GM12878 (cell line): Measurements from ENCODE around the gene SLC23A2. TPM values are rescaled to one million over a fixed set of nuclear protein-coding genes. Genes with fewer than 3 reads are reported as not detected.

ENCODE experiments used
- ATAC-seq: fragments of 200-7000 bp; cut with Tn5 transposase; 3 replicates; pipeline ENCODE4 v1.9.1; 2020; ENCODE audit warnings: mild to moderate bottlenecking, moderate library complexity
- BruUV-seq: library from RNA; stranded (reverse); fragments of 400-500 nt; replicated peaks from 2 replicates; lab custom pipeline; 2021; lab: Mats Ljungman, UMichigan
- CTCF ChIA-PET: fragments of 300-600 bp; sonication (Branson Sonifier 250); formaldehyde crosslinking; extraction: SDS; loops from one replicate; lab custom pipeline; 2021; ENCODE audit warnings: inconsistent platforms; lab: Yijun Ruan, JAX
- POLR2A ChIA-PET: fragments of 350-600 bp; formaldehyde crosslinking; extraction: SDS; loops from one replicate; lab custom pipeline; 2021; ENCODE audit warnings: inconsistent platforms; lab: Charles Lee
- RAD21 ChIA-PET: fragments of 300-600 bp; sonication (Branson Sonifier 250); formaldehyde crosslinking; loops from one replicate; lab custom pipeline; 2023; ENCODE audit warnings: antibody characterized with exemption; ENCODE audit not compliant: unreplicated experiment; lab: Charles Lee
- SMC1A ChIA-PET: fragments of 300-600 bp; sonication (Branson Sonifier 250); formaldehyde crosslinking; loops from one replicate; lab custom pipeline; 2023; ENCODE audit not compliant: unreplicated experiment, uncharacterized antibody; lab: Charles Lee
- DNase-seq: peaks from one replicate; pipeline ENCODE4 v3.0.0-alpha.2; 2011; ENCODE audit warnings: low read depth, low spot score
- FAIRE-seq: peaks from 3 replicates; lab custom pipeline; 2011; peaks lifted over from hg19 to GRCh38; lab: Jason Lieb, UNC
- H2AFZ ChIP-seq: 2 replicates; pipeline ENCODE4 v1.6.0; 2011; ENCODE audit warnings: low read depth, low read length, control low read depth; ENCODE audit not compliant: control insufficient read depth
- H3K27ac ChIP-seq: 2 replicates; pipeline ENCODE4 v1.5.1; 2011; ENCODE audit warnings: control low read depth; ENCODE audit not compliant: control insufficient read depth, insufficient read depth
- H3K27me3 ChIP-seq, 2 experiments: replicated peaks in 1 of 2; 2 replicates each; pipeline versions ENCODE4 v1.6.0 to v1.6.1; 2011; ENCODE audit warnings: low read length in 1 of 2; ENCODE audit not compliant: control insufficient read depth in 2 of 2, insufficient read depth in 2 of 2
- H3K36me3 ChIP-seq, 2 experiments: 2 replicates each; pipeline ENCODE4 v1.5.1; 2011; ENCODE audit warnings: low read length in 1 of 2; ENCODE audit not compliant: control insufficient read depth in 2 of 2, insufficient read depth in 2 of 2
- H3K4me1 ChIP-seq: 2 replicates; pipeline ENCODE4 v1.6.1; 2011; ENCODE audit warnings: mild to moderate bottlenecking, low read length, moderate library complexity, mixed read lengths; ENCODE audit not compliant: control insufficient read depth, insufficient read depth
- H3K4me2 ChIP-seq: 2 replicates; pipeline ENCODE4 v1.6.0; 2011; ENCODE audit warnings: control low read depth; ENCODE audit not compliant: control insufficient read depth, insufficient read depth
- H3K4me3 ChIP-seq: fragments of 200-600 bp; sonication (generic); 2 replicates; pipeline ENCODE4 v1.5.1; 2016
- H3K79me2 ChIP-seq: 2 replicates; pipeline ENCODE4 v1.6.0; 2011; ENCODE audit warnings: low read length; ENCODE audit not compliant: control insufficient read depth, insufficient read depth
- H3K9ac ChIP-seq: 2 replicates; pipeline ENCODE4 v1.8.0; 2011; ENCODE audit warnings: low read length, control low read depth, mixed read lengths; ENCODE audit not compliant: control insufficient read depth, insufficient read depth
- H3K9me3 ChIP-seq: replicated peaks from 3 replicates; pipeline ENCODE4 v1.5.1; 2011; ENCODE audit warnings: mild to moderate bottlenecking, low read length; ENCODE audit not compliant: control insufficient read depth, insufficient read depth
- H4K20me1 ChIP-seq: 2 replicates; pipeline ENCODE4 v1.6.0; 2011; ENCODE audit not compliant: control insufficient read depth, insufficient read depth
- EGR1 ChIP-seq, 2 experiments: IDR thresholded peaks; 1 replicate in 1 of 2; 2 replicates in 1 of 2; pipeline ENCODE4 v1.6.1; 2011 to 2012; ENCODE audit warnings: low read depth in 2 of 2, low read length in 2 of 2, borderline replicate concordance in 1 of 2, mild to moderate bottlenecking in 1 of 2, moderate library complexity in 1 of 2
- EP300 ChIP-seq, 2 experiments: fragments of 150-350 bp in 1 of 2; IDR thresholded peaks; 2 replicates each; pipeline ENCODE4 v1.6.1; 2011 to 2012; ENCODE audit warnings: low read depth in 2 of 2, low read length in 2 of 2, borderline replicate concordance in 1 of 2, improper control_type of control experiment in 1 of 2, inconsistent platforms in 1 of 2; ENCODE audit not compliant: control insufficient read depth in 1 of 2
- ESRRA ChIP-seq: IDR thresholded peaks from 2 replicates; pipeline ENCODE4 v1.6.1; 2012; ENCODE audit warnings: mild to moderate bottlenecking, low read length, improper control_type of control experiment
- FOXK2 ChIP-seq: fragments of 450-650 bp; IDR thresholded peaks from 2 replicates; pipeline ENCODE4 v1.6.1; 2017; ENCODE audit warnings: mild to moderate bottlenecking, moderate library complexity
- FOXM1 ChIP-seq: IDR thresholded peaks from 2 replicates; pipeline ENCODE4 v1.6.1; 2012; ENCODE audit warnings: low read depth, mild to moderate bottlenecking, inconsistent platforms, low read length, moderate library complexity
- HCFC1 ChIP-seq: fragments of 150-350 bp; IDR thresholded peaks from 2 replicates; pipeline ENCODE4 v1.6.1; 2014; ENCODE audit warnings: low read length
- IKZF1 ChIP-seq: fragments of 450-650 bp; conservative IDR thresholded peaks from 2 replicates; pipeline ENCODE4 v1.6.1; 2017; ENCODE audit warnings: antibody characterized with exemption, mild to moderate bottlenecking
- NFXL1 ChIP-seq: fragments of 450-650 bp; IDR thresholded peaks from 2 replicates; pipeline ENCODE4 v1.6.1; 2017; ENCODE audit warnings: antibody characterized with exemption, mild to moderate bottlenecking, borderline replicate concordance
- POLR2AphosphoS2 ChIP-seq: IDR thresholded peaks from 2 replicates; pipeline ENCODE4 v1.6.1; 2011; ENCODE audit warnings: low read depth, mild to moderate bottlenecking, low read length, improper control_type of control experiment, moderate library complexity
- RELA ChIP-seq: fragments of 450-650 bp; IDR thresholded peaks from 2 replicates; pipeline ENCODE4 v1.8.0; 2014; ENCODE audit warnings: borderline replicate concordance; ENCODE audit not compliant: partially characterized antibody
- SUPT20H ChIP-seq: IDR thresholded peaks from 2 replicates; pipeline ENCODE4 v1.6.1; 2011; ENCODE audit warnings: low read depth, mild to moderate bottlenecking, low read length, moderate library complexity, borderline replicate concordance; ENCODE audit not compliant: control insufficient read depth
- ZNF217 ChIP-seq: fragments of 450-650 bp; IDR thresholded peaks from 2 replicates; pipeline ENCODE4 v1.6.1; 2017; ENCODE audit warnings: antibody characterized with exemption, mild to moderate bottlenecking
- ZNF274 ChIP-seq: IDR thresholded peaks from one replicate; pipeline ENCODE4 v1.8.0; 2011; ENCODE audit not compliant: insufficient read length, insufficient read depth
- WGBS: methylation state at CpG from one replicate; pipeline ENCODE4 v1.1.6; 2016; ENCODE audit warnings: low lambda C conversion rate; ENCODE audit not compliant: insufficient replicate concordance, insufficient coverage; ENCODE audit errors: missing lambda C conversion rate; 5-methylcytosine and 5-hydroxymethylcytosine counted together
- in situ Hi-C: fragments of 300-500 bp; cut with MboI; formaldehyde crosslinking; loops from 9 replicates; pipeline ENCODE4 v1.14.3; 2018; ENCODE audit warnings: mixed read lengths
- intact Hi-C: fragments of 100-400 bp; cut with micrococcal nuclease; formaldehyde crosslinking; loops from one replicate; pipeline ENCODE4 v1.14.2; 2022; ENCODE audit not compliant: unreplicated experiment
- polyA plus RNA-seq, 11 experiments: library from polyadenylated mRNA; depleted of rRNA in 4 of 11; unstranded in 6 of 11; stranded (reverse) in 5 of 11; fragments of >200 nt; fragmentation: Nextera tagmentation in 4 of 11; fragmentation: Illumina TruSeq in 1 of 11; extraction: Ambion mirVana in 4 of 11; extraction: Trizol in 1 of 11; gene quantifications; 1 replicate in 1 of 11; 2 replicates in 10 of 11; pipeline versions ENCODE4 v1.2.1 to v1.2.3, GENCODE V29; 2011 to 2016; ENCODE audit warnings: inconsistent platforms in 2 of 11, missing spikeins in 2 of 11, low read depth in 1 of 11
- total RNA-seq, 4 experiments: library from RNA; depleted of rRNA in 3 of 4; stranded (reverse); fragments of >200 nt in 3 of 4; fragmentation: Illumina TruSeq in 1 of 4; extraction: Trizol in 1 of 4; gene quantifications; 2 replicates each; pipeline versions ENCODE4 v1.2.1 to v1.2.3, GENCODE V29; 2013 to 2021
- TF ChIP-seq, protein P1 (sequence below): IDR thresholded peaks from 2 replicates; pipeline ENCODE4 v1.6.1; 2011; ENCODE audit warnings: low read depth, mild to moderate bottlenecking, low read length, moderate library complexity, borderline replicate concordance; ENCODE audit errors: extremely low read depth
- TF ChIP-seq, protein P2 (sequence below): fragments of 450-650 bp; IDR thresholded peaks from 2 replicates; pipeline ENCODE4 v1.6.1; 2018; ENCODE audit warnings: mild to moderate bottlenecking, low read depth, moderate library complexity; ENCODE audit not compliant: partially characterized antibody
- TF ChIP-seq, protein P3 (sequence below): fragments of 450-650 bp; IDR thresholded peaks from 2 replicates; pipeline ENCODE4 v1.6.1; 2017; ENCODE audit warnings: antibody characterized with exemption, mild to moderate bottlenecking, moderate library complexity
- TF ChIP-seq, protein P4 (sequence below): fragments of 450-650 bp; IDR thresholded peaks from 2 replicates; pipeline ENCODE4 v1.6.1; 2017; ENCODE audit warnings: mild to moderate bottlenecking

Gene SLC23A2
- total and polyA plus RNA-seq, 10 of the 15 experiments (the other 5 are each of a cell fraction or from before 2014, with no cell fraction given), result 4.4 to 56.1 (median 35.5) TPM

DNA sequence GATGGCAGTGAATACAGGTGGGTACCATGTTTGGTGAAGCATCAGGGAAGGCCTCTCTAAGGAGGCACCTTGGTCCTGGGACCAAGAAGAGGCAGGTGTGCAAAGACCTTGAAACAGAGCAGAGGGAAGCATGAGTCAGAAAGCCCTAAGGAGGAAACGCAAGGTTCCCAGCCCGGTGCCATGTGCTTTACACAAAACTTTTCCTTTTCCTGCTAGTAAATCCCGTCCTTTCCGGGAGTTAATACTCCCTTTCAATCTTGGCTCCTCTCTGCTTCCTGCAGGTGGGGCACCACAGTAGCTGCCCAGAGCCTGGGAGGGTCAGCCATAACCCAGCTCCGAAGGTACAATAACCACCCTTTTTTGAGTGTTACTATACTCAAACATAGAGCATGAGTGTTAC, 19.4 kb upstream of the SLC23A2 start:
- in situ Hi-C loops (no loop called here), intact Hi-C loops (no loop called here)
- CTCF ChIA-PET, result no interaction called here
- Histone ChIP-seq H3K27ac (no peak overlapping the region), H2AFZ (no peak overlapping the region), H3K4me3 (no peak overlapping the region), H3K9ac (no peak overlapping the region), H3K36me3 (no peaks in the 10 kb centered on the region), H3K27me3 (no peaks in the 10 kb centered on the region), H3K79me2 (no peaks in the 10 kb centered on the region), H3K9me3 (no peaks in the 10 kb centered on the region), H3K4me2 (no peak overlapping the region), H4K20me1 (no peaks in the 10 kb centered on the region), H3K4me1 (no peaks in the 10 kb centered on the region)
- SMC1A ChIA-PET, result no interaction called here
- POLR2A ChIA-PET, result no interaction called here
- DNase-seq, result no peak
- BruUV-seq, result no TSS peak
- WGBS, result 44% methylated on average over 3 of the region's 5 CpGs
- ATAC-seq, result no peak
- no peak for FAIRE-seq
- RAD21 ChIA-PET, result no interaction called here
- TF ChIP-seq POLR2AphosphoS2 (no peak), EGR1 (IDR thresholded peaks at IDR 0.05; ENCODE audit: borderline replicate concordance in 1 of 2, low read depth in 2 of 2, low read length in 2 of 2) (no peak), FOXK2 (no peak), IKZF1 (no peak), RELA (no peak), NFXL1 (no peak), EP300 (IDR thresholded peaks at IDR 0.05; ENCODE audit: borderline replicate concordance in 1 of 2, control insufficient read depth in 1 of 2, low read depth in 2 of 2, low read length in 2 of 2) (no peak), FOXM1 (no peak), ZNF274 (no peak), ESRRA (no peak), SUPT20H (no peak), ZNF217 (no peak), HCFC1 (no peak)
- TF ChIP-seq, protein P1, sequence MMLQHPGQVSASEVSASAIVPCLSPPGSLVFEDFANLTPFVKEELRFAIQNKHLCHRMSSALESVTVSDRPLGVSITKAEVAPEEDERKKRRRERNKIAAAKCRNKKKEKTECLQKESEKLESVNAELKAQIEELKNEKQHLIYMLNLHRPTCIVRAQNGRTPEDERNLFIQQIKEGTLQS, result no peak
- TF ChIP-seq, protein P2, sequence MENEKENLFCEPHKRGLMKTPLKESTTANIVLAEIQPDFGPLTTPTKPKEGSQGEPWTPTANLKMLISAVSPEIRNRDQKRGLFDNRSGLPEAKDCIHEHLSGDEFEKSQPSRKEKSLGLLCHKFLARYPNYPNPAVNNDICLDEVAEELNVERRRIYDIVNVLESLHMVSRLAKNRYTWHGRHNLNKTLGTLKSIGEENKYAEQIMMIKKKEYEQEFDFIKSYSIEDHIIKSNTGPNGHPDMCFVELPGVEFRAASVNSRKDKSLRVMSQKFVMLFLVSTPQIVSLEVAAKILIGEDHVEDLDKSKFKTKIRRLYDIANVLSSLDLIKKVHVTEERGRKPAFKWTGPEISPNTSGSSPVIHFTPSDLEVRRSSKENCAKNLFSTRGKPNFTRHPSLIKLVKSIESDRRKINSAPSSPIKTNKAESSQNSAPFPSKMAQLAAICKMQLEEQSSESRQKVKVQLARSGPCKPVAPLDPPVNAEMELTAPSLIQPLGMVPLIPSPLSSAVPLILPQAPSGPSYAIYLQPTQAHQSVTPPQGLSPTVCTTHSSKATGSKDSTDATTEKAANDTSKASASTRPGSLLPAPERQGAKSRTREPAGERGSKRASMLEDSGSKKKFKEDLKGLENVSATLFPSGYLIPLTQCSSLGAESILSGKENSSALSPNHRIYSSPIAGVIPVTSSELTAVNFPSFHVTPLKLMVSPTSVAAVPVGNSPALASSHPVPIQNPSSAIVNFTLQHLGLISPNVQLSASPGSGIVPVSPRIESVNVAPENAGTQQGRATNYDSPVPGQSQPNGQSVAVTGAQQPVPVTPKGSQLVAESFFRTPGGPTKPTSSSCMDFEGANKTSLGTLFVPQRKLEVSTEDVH, result no peak
- TF ChIP-seq, protein P3, sequence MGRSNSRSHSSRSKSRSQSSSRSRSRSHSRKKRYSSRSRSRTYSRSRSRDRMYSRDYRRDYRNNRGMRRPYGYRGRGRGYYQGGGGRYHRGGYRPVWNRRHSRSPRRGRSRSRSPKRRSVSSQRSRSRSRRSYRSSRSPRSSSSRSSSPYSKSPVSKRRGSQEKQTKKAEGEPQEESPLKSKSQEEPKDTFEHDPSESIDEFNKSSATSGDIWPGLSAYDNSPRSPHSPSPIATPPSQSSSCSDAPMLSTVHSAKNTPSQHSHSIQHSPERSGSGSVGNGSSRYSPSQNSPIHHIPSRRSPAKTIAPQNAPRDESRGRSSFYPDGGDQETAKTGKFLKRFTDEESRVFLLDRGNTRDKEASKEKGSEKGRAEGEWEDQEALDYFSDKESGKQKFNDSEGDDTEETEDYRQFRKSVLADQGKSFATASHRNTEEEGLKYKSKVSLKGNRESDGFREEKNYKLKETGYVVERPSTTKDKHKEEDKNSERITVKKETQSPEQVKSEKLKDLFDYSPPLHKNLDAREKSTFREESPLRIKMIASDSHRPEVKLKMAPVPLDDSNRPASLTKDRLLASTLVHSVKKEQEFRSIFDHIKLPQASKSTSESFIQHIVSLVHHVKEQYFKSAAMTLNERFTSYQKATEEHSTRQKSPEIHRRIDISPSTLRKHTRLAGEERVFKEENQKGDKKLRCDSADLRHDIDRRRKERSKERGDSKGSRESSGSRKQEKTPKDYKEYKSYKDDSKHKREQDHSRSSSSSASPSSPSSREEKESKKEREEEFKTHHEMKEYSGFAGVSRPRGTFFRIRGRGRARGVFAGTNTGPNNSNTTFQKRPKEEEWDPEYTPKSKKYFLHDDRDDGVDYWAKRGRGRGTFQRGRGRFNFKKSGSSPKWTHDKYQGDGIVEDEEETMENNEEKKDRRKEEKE, result no peak
- TF ChIP-seq, protein P4, sequence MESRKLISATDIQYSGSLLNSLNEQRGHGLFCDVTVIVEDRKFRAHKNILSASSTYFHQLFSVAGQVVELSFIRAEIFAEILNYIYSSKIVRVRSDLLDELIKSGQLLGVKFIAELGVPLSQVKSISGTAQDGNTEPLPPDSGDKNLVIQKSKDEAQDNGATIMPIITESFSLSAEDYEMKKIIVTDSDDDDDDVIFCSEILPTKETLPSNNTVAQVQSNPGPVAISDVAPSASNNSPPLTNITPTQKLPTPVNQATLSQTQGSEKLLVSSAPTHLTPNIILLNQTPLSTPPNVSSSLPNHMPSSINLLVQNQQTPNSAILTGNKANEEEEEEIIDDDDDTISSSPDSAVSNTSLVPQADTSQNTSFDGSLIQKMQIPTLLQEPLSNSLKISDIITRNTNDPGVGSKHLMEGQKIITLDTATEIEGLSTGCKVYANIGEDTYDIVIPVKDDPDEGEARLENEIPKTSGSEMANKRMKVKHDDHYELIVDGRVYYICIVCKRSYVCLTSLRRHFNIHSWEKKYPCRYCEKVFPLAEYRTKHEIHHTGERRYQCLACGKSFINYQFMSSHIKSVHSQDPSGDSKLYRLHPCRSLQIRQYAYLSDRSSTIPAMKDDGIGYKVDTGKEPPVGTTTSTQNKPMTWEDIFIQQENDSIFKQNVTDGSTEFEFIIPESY, result no peak
